ENCODE data around the gene MSLN. TPM values are rescaled to one million over a fixed set of nuclear protein-coding genes. Genes with fewer than 3 reads are reported as not detected.

MSLN gene
- polyA plus RNA-seq, 1 donor: 17.1 TPM

GRCh38 chr16:759110-759910, 1.2 kb upstream of the MSLN start:
- DNase-seq: no peak

- DNase-seq: no peak
These were observed 469 bp upstream of the MSLN start for GRCh38 chr16:760065-760464.

- no peak for DNase-seq
These were observed 1.3 kb downstream of the MSLN start for GRCh38 chr16:761625-762513.

GRCh38 chr16:762595-763268, 2.2 kb downstream of the MSLN start:
- DNase-seq: no peak

GRCh38 chr16:763369-764183, 3.0 kb downstream of the MSLN start:
- no peak for DNase-seq

- no peak for DNase-seq
These were observed 3.7 kb downstream of the MSLN start for GRCh38 chr16:764184-764750.

GRCh38 chr16:764848-765487, 4.4 kb downstream of the MSLN start:
- no peak for DNase-seq

- no peak for DNase-seq
These were observed 4.9 kb downstream of the MSLN start for GRCh38 chr16:765488-765865.

- no peak for DNase-seq
These were observed 5.7 kb downstream of the MSLN start for GRCh38 chr16:766008-766819.

- no peak for DNase-seq
These were observed 6.5 kb downstream of the MSLN start for GRCh38 chr16:766820-767640.

GRCh38 chr16:767743-768235, 7.3 kb downstream of the MSLN start:
- no peak for DNase-seq

- DNase-seq: no peak
These were observed 7.9 kb downstream of the MSLN start for GRCh38 chr16:768428-768827.

- DNase-seq: no peak
These were observed 8.8 kb downstream of the MSLN start for GRCh38 chr16:769184-769784.

GRCh38 chr16:769934-770333, 9.4 kb downstream of the MSLN start:
- no peak for DNase-seq

GRCh38 chr16:770411-770810, 9.9 kb downstream of the MSLN start:
- no peak for DNase-seq

GRCh38 chr16:772959-773358, 12.4 kb downstream of the MSLN start:
- no peak for DNase-seq

- no peak for DNase-seq
These were observed 13.8 kb downstream of the MSLN start for GRCh38 chr16:774086-775001.

Data from left kidney (tissue), 2 donors.